GM12878 (cell line): ENCODE measurements around the gene B3GALT5. TPM values are rescaled to one million over a fixed set of nuclear protein-coding genes. Genes with fewer than 3 reads are reported as not detected.

ENCODE experiments used
- ATAC-seq: fragments of 200-7000 bp; cut with Tn5 transposase; 3 replicates; pipeline ENCODE4 v1.9.1; 2020; ENCODE audit warnings: mild to moderate bottlenecking, moderate library complexity
- BruUV-seq: library from RNA; stranded (reverse); fragments of 400-500 nt; replicated peaks from 2 replicates; lab custom pipeline; 2021; lab: Mats Ljungman, UMichigan
- CTCF ChIA-PET: fragments of 300-600 bp; sonication (Branson Sonifier 250); formaldehyde crosslinking; extraction: SDS; loops from one replicate; lab custom pipeline; 2021; ENCODE audit warnings: inconsistent platforms; lab: Yijun Ruan, JAX
- POLR2A ChIA-PET: fragments of 350-600 bp; formaldehyde crosslinking; extraction: SDS; loops from one replicate; lab custom pipeline; 2021; ENCODE audit warnings: inconsistent platforms; lab: Charles Lee
- RAD21 ChIA-PET: fragments of 300-600 bp; sonication (Branson Sonifier 250); formaldehyde crosslinking; loops from one replicate; lab custom pipeline; 2023; ENCODE audit warnings: antibody characterized with exemption; ENCODE audit not compliant: unreplicated experiment; lab: Charles Lee
- SMC1A ChIA-PET: fragments of 300-600 bp; sonication (Branson Sonifier 250); formaldehyde crosslinking; loops from one replicate; lab custom pipeline; 2023; ENCODE audit not compliant: unreplicated experiment, uncharacterized antibody; lab: Charles Lee
- DNase-seq: peaks from one replicate; pipeline ENCODE4 v3.0.0-alpha.2; 2011; ENCODE audit warnings: low read depth, low spot score
- FAIRE-seq: peaks from 3 replicates; lab custom pipeline; 2011; peaks lifted over from hg19 to GRCh38; lab: Jason Lieb, UNC
- H2AFZ ChIP-seq: 2 replicates; pipeline ENCODE4 v1.6.0; 2011; ENCODE audit warnings: low read depth, low read length, control low read depth; ENCODE audit not compliant: control insufficient read depth
- H3K27ac ChIP-seq: 2 replicates; pipeline ENCODE4 v1.5.1; 2011; ENCODE audit warnings: control low read depth; ENCODE audit not compliant: control insufficient read depth, insufficient read depth
- H3K27me3 ChIP-seq, 2 experiments: replicated peaks in 1 of 2; 2 replicates each; pipeline versions ENCODE4 v1.6.0 to v1.6.1; 2011; ENCODE audit warnings: low read length in 1 of 2; ENCODE audit not compliant: control insufficient read depth in 2 of 2, insufficient read depth in 2 of 2
- H3K36me3 ChIP-seq, 2 experiments: 2 replicates each; pipeline ENCODE4 v1.5.1; 2011; ENCODE audit warnings: low read length in 1 of 2; ENCODE audit not compliant: control insufficient read depth in 2 of 2, insufficient read depth in 2 of 2
- H3K4me1 ChIP-seq: 2 replicates; pipeline ENCODE4 v1.6.1; 2011; ENCODE audit warnings: mild to moderate bottlenecking, low read length, moderate library complexity, mixed read lengths; ENCODE audit not compliant: control insufficient read depth, insufficient read depth
- H3K4me2 ChIP-seq: 2 replicates; pipeline ENCODE4 v1.6.0; 2011; ENCODE audit warnings: control low read depth; ENCODE audit not compliant: control insufficient read depth, insufficient read depth
- H3K4me3 ChIP-seq: fragments of 200-600 bp; sonication (generic); 2 replicates; pipeline ENCODE4 v1.5.1; 2016
- H3K79me2 ChIP-seq: 2 replicates; pipeline ENCODE4 v1.6.0; 2011; ENCODE audit warnings: low read length; ENCODE audit not compliant: control insufficient read depth, insufficient read depth
- H3K9ac ChIP-seq: 2 replicates; pipeline ENCODE4 v1.8.0; 2011; ENCODE audit warnings: low read length, control low read depth, mixed read lengths; ENCODE audit not compliant: control insufficient read depth, insufficient read depth
- H3K9me3 ChIP-seq: replicated peaks from 3 replicates; pipeline ENCODE4 v1.5.1; 2011; ENCODE audit warnings: mild to moderate bottlenecking, low read length; ENCODE audit not compliant: control insufficient read depth, insufficient read depth
- H4K20me1 ChIP-seq: 2 replicates; pipeline ENCODE4 v1.6.0; 2011; ENCODE audit not compliant: control insufficient read depth, insufficient read depth
- CHD1 ChIP-seq: IDR thresholded peaks from 2 replicates; pipeline ENCODE4 v1.6.1; 2012; ENCODE audit warnings: low read depth, low read length, improper control_type of control experiment
- EP300 ChIP-seq, 2 experiments: fragments of 150-350 bp in 1 of 2; IDR thresholded peaks; 2 replicates each; pipeline ENCODE4 v1.6.1; 2011 to 2012; ENCODE audit warnings: low read depth in 2 of 2, low read length in 2 of 2, borderline replicate concordance in 1 of 2, improper control_type of control experiment in 1 of 2, inconsistent platforms in 1 of 2; ENCODE audit not compliant: control insufficient read depth in 1 of 2
- IKZF2 ChIP-seq, 2 experiments: fragments of 450-650 bp; IDR thresholded peaks; 2 replicates each; pipeline ENCODE4 v1.6.1; 2017; ENCODE audit warnings: mild to moderate bottlenecking in 2 of 2, moderate library complexity in 2 of 2
- PBX3 ChIP-seq: IDR thresholded peaks from 2 replicates; pipeline ENCODE4 v1.6.1; 2011; ENCODE audit warnings: mild to moderate bottlenecking, low read depth, low read length, moderate library complexity; ENCODE audit not compliant: insufficient replicate concordance
- PML ChIP-seq: IDR thresholded peaks from 2 replicates; pipeline ENCODE4 v1.6.1; 2012; ENCODE audit warnings: low read length, inconsistent platforms
- POU2F2 ChIP-seq: IDR thresholded peaks from 3 replicates; pipeline ENCODE4 v1.6.1; 2011; ENCODE audit warnings: low read depth, mild to moderate bottlenecking, low read length, borderline replicate concordance
- YY1 ChIP-seq: IDR thresholded peaks from 2 replicates; pipeline ENCODE4 v1.6.1; 2011; ENCODE audit warnings: low read depth, mild to moderate bottlenecking, low read length
- WGBS: methylation state at CpG from one replicate; pipeline ENCODE4 v1.1.6; 2016; ENCODE audit warnings: low lambda C conversion rate; ENCODE audit not compliant: insufficient replicate concordance, insufficient coverage; ENCODE audit errors: missing lambda C conversion rate; 5-methylcytosine and 5-hydroxymethylcytosine counted together
- in situ Hi-C: fragments of 300-500 bp; cut with MboI; formaldehyde crosslinking; loops from 9 replicates; pipeline ENCODE4 v1.14.3; 2018; ENCODE audit warnings: mixed read lengths
- intact Hi-C: fragments of 100-400 bp; cut with micrococcal nuclease; formaldehyde crosslinking; loops from one replicate; pipeline ENCODE4 v1.14.2; 2022; ENCODE audit not compliant: unreplicated experiment
- polyA plus RNA-seq, 11 experiments: library from polyadenylated mRNA; depleted of rRNA in 4 of 11; unstranded in 6 of 11; stranded (reverse) in 5 of 11; fragments of >200 nt; fragmentation: Nextera tagmentation in 4 of 11; fragmentation: Illumina TruSeq in 1 of 11; extraction: Ambion mirVana in 4 of 11; extraction: Trizol in 1 of 11; gene quantifications; 1 replicate in 1 of 11; 2 replicates in 10 of 11; pipeline versions ENCODE4 v1.2.1 to v1.2.3, GENCODE V29; 2011 to 2016; ENCODE audit warnings: inconsistent platforms in 2 of 11, missing spikeins in 2 of 11, low read depth in 1 of 11
- total RNA-seq, 4 experiments: library from RNA; depleted of rRNA in 3 of 4; stranded (reverse); fragments of >200 nt in 3 of 4; fragmentation: Illumina TruSeq in 1 of 4; extraction: Trizol in 1 of 4; gene quantifications; 2 replicates each; pipeline versions ENCODE4 v1.2.1 to v1.2.3, GENCODE V29; 2013 to 2021
- TF ChIP-seq, protein P1 (sequence below): fragments of 450-650 bp; IDR thresholded peaks from 2 replicates; pipeline ENCODE4 v1.6.1; 2014; ENCODE audit warnings: mild to moderate bottlenecking
- TF ChIP-seq, protein P2 (sequence below): fragments of 450-650 bp; IDR thresholded peaks from 2 replicates; pipeline ENCODE4 v1.6.1; 2016; ENCODE audit warnings: mild to moderate bottlenecking, moderate library complexity, borderline replicate concordance
- TF ChIP-seq, protein P3 (sequence below): fragments of 450-650 bp; IDR thresholded peaks from 2 replicates; pipeline ENCODE4 v1.6.1; 2016; ENCODE audit warnings: mild to moderate bottlenecking
- TF ChIP-seq, protein P4 (sequence below): fragments of 450-650 bp; IDR thresholded peaks from 2 replicates; pipeline ENCODE4 v1.6.1; 2016; ENCODE audit warnings: mild to moderate bottlenecking

B3GALT5 gene
- total and polyA plus RNA-seq, 10 of the 15 experiments (the other 5 are each of a cell fraction or from before 2014, with no cell fraction given) = 0.03 to 0.04 TPM; not detected in 8

DNA sequence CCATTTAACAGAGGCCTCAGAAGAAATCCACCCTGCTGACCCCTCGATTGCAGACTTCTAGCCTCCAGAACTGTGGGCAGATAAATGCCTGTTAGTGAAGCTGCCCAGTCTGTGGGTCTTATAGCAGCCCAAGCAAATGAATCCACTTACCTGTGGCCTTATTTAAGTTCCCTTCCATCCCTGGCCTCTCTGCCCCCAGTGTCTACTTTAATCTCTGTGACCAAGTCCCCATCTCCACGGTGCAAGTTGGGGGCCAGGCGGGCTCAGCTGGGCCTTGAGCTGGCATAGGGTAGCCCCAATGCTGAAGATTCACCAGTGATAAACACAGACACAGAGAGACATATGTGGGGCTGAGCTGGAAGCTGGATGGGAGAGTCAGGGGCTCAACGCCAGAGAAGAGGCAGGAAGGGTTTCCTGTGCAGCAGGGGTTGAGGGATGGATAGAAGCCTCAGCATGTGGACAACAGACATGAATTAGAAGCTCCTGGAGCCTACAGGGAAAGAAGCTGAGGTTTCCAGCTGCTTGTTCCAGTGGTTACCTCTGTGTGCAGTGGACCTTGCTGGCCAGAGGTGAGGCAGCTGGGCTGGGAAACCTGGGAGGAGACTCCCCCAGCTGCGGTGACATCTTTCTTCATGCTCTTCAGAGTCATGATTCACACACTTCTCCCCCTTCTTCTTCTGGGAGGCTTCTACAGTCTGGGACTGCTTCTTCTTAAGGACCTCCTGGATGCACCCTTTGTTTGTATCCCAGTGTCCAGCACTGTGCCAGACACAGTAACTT is 13.4 kb upstream of the B3GALT5 start (continued):
- TF ChIP-seq PML = no peak
- TF ChIP-seq, protein P1, sequence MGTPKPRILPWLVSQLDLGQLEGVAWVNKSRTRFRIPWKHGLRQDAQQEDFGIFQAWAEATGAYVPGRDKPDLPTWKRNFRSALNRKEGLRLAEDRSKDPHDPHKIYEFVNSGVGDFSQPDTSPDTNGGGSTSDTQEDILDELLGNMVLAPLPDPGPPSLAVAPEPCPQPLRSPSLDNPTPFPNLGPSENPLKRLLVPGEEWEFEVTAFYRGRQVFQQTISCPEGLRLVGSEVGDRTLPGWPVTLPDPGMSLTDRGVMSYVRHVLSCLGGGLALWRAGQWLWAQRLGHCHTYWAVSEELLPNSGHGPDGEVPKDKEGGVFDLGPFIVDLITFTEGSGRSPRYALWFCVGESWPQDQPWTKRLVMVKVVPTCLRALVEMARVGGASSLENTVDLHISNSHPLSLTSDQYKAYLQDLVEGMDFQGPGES = no peak
- no peak for TF ChIP-seq EP300 (IDR thresholded peaks at IDR 0.05; ENCODE audit: borderline replicate concordance in 1 of 2, control insufficient read depth in 1 of 2, low read depth in 2 of 2, low read length in 2 of 2)
- TF ChIP-seq CHD1 = no peak
- no peak for TF ChIP-seq PBX3
- TF ChIP-seq YY1 = no peak
- TF ChIP-seq POU2F2 = no peak

DNA sequence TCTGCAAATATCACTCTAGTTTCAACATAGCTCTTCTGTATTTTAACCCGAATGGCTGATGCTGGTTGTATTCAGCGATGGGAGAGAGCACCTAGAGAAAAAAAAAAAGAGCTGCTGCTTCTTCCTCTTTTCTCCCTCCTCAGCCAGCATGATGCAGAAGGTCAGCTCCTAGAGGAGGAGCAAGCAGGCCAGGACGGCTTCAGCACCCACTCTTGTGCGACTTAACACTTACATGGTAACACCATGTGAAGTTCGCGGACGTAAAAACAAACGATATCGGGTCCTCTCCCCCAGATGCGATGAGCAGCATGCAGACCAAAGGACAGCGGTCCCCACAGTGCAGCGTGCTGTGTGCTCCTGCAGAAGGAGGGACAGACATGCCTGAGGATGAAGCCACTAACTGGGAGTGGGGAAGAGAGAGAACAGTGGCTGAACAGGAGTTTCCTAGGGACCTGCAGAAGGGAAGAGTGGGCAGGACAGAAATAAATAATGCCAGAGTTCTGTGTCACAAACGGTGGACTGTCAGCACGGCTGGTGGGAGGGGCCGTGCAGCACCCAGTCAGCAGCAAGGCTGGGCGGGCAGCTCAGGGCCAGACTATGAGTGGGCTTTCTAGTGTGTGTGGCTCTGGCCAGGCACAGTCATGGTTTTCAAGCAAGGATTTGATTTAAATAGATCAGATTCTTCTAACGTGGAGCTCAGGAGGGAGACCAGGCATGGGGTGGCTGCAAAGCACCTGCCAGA is 11.4 kb upstream of the B3GALT5 start:
- CTCF ChIA-PET = no interaction called here
- H3K27me3 ChIP-seq = no peaks in the 10 kb centered on the region
- TF ChIP-seq, protein P2, sequence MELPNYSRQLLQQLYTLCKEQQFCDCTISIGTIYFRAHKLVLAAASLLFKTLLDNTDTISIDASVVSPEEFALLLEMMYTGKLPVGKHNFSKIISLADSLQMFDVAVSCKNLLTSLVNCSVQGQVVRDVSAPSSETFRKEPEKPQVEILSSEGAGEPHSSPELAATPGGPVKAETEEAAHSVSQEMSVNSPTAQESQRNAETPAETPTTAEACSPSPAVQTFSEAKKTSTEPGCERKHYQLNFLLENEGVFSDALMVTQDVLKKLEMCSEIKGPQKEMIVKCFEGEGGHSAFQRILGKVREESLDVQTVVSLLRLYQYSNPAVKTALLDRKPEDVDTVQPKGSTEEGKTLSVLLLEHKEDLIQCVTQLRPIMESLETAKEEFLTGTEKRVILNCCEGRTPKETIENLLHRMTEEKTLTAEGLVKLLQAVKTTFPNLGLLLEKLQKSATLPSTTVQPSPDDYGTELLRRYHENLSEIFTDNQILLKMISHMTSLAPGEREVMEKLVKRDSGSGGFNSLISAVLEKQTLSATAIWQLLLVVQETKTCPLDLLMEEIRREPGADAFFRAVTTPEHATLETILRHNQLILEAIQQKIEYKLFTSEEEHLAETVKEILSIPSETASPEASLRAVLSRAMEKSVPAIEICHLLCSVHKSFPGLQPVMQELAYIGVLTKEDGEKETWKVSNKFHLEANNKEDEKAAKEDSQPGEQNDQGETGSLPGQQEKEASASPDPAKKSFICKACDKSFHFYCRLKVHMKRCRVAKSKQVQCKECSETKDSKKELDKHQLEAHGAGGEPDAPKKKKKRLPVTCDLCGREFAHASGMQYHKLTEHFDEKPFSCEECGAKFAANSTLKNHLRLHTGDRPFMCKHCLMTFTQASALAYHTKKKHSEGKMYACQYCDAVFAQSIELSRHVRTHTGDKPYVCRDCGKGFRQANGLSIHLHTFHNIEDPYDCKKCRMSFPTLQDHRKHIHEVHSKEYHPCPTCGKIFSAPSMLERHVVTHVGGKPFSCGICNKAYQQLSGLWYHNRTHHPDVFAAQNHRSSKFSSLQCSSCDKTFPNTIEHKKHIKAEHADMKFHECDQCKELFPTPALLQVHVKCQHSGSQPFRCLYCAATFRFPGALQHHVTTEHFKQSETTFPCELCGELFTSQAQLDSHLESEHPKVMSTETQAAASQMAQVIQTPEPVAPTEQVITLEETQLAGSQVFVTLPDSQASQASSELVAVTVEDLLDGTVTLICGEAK = no peak
- TF ChIP-seq, protein P3, sequence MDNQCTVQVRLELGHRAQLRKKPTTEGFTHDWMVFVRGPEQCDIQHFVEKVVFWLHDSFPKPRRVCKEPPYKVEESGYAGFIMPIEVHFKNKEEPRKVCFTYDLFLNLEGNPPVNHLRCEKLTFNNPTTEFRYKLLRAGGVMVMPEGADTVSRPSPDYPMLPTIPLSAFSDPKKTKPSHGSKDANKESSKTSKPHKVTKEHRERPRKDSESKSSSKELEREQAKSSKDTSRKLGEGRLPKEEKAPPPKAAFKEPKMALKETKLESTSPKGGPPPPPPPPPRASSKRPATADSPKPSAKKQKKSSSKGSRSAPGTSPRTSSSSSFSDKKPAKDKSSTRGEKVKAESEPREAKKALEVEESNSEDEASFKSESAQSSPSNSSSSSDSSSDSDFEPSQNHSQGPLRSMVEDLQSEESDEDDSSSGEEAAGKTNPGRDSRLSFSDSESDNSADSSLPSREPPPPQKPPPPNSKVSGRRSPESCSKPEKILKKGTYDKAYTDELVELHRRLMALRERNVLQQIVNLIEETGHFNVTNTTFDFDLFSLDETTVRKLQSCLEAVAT = no peak
- no peak for TF ChIP-seq IKZF2 (IDR thresholded peaks at IDR 0.05)
- TF ChIP-seq, protein P4, sequence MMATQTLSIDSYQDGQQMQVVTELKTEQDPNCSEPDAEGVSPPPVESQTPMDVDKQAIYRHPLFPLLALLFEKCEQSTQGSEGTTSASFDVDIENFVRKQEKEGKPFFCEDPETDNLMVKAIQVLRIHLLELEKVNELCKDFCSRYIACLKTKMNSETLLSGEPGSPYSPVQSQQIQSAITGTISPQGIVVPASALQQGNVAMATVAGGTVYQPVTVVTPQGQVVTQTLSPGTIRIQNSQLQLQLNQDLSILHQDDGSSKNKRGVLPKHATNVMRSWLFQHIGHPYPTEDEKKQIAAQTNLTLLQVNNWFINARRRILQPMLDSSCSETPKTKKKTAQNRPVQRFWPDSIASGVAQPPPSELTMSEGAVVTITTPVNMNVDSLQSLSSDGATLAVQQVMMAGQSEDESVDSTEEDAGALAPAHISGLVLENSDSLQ = no peak

More for the DNA sequence above, 11.4 kb upstream of the B3GALT5 start:
- SMC1A ChIA-PET = no interaction called here
- RAD21 ChIA-PET = no interaction called here
- no peak overlapping the region for H3K4me2 ChIP-seq
- no TSS peak for BruUV-seq
- no peak overlapping the region for H2AFZ ChIP-seq
- ATAC-seq (no peak), DNase-seq (no peak), FAIRE-seq (no peak)
- WGBS = 33% methylated on average over 17 of the region's 17 CpGs
- no peak overlapping the region for H3K4me3 ChIP-seq
- no peaks in the 10 kb centered on the region for H3K79me2 ChIP-seq
- in situ Hi-C loops (no loop called here), intact Hi-C loops (no loop called here)
- H3K4me1 ChIP-seq = no peaks in the 10 kb centered on the region
- H3K9me3 ChIP-seq = no peaks in the 10 kb centered on the region
- H3K27ac ChIP-seq = no peak overlapping the region
- no peak overlapping the region for H3K9ac ChIP-seq
- H3K36me3 ChIP-seq = no peaks in the 10 kb centered on the region
- H4K20me1 ChIP-seq = no peaks in the 10 kb centered on the region
- POLR2A ChIA-PET = no interaction called here
